Neural cell (in vitro differentiated cells): ENCODE measurements around the gene RALGDS. TPM values are rescaled to one million over a fixed set of nuclear protein-coding genes. Genes with fewer than 3 reads are reported as not detected.
A peak's percentile ranks its signal among the peaks of the same experiment; 100 is the strongest.

Source experiments
- H2AFZ ChIP-seq: fragments of 200-600, 300-800 bp; sonication (generic), shearing (Covaris generic); 2 replicates; pipeline ENCODE4 v1.6.0; 2014; ENCODE audit warnings: low read depth, mild to moderate bottlenecking, antibody characterized with exemption, low read length, moderate library complexity
- H3F3A ChIP-seq: fragments of 200-600 bp; shearing (Covaris generic); 2 replicates; pipeline ENCODE4 v1.6.1; 2016; ENCODE audit warnings: mild to moderate bottlenecking, moderate library complexity, mixed read lengths, antibody characterized with exemption, low read length; ENCODE audit not compliant: insufficient read depth, poor library complexity, severe bottlenecking
- H3K27ac ChIP-seq: fragments of 200-600, 300-800 bp; sonication (generic), shearing (Covaris generic); 2 replicates; pipeline ENCODE4 v1.5.1; 2014; ENCODE audit warnings: mild to moderate bottlenecking, low read length, moderate library complexity
- H3K27me3 ChIP-seq: fragments of 300-800, 200-600 bp; sonication (generic), shearing (Covaris generic); 2 replicates; pipeline ENCODE4 v1.6.0; 2014; ENCODE audit warnings: mild to moderate bottlenecking, low read depth, low read length, moderate library complexity; ENCODE audit not compliant: insufficient read depth
- H3K36me3 ChIP-seq: fragments of 300-800, 200-600 bp; sonication (generic), shearing (Covaris generic); 2 replicates; pipeline ENCODE4 v1.5.1; 2014; ENCODE audit warnings: mild to moderate bottlenecking, antibody characterized with exemption, low read length, moderate library complexity; ENCODE audit not compliant: insufficient read depth
- H3K4me2 ChIP-seq: fragments of 300-800, 200-600 bp; sonication (generic), shearing (Covaris generic); 2 replicates; pipeline ENCODE4 v1.6.0; 2014; ENCODE audit warnings: mild to moderate bottlenecking, low read length
- H3K4me3 ChIP-seq: fragments of 300-800, 200-600 bp; sonication (generic), shearing (Covaris generic); 2 replicates; pipeline ENCODE4 v1.5.1; 2014; ENCODE audit warnings: mild to moderate bottlenecking, low read length, moderate library complexity
- H3K79me2 ChIP-seq: fragments of 200-600 bp; shearing (Covaris generic); replicated peaks from 2 replicates; pipeline ENCODE4 v1.6.0; 2014; ENCODE audit warnings: mild to moderate bottlenecking, low read length, moderate library complexity; ENCODE audit not compliant: insufficient read depth
- H3K9ac ChIP-seq: fragments of 300-800, 200-600 bp; sonication (generic), shearing (Covaris generic); 2 replicates; pipeline ENCODE4 v1.6.1; 2016; ENCODE audit warnings: mild to moderate bottlenecking, low read length, mixed read lengths
- H3K9me2 ChIP-seq: fragments of 200-600 bp; shearing (Covaris generic); 2 replicates; pipeline ENCODE4 v1.6.1; 2016; ENCODE audit warnings: mild to moderate bottlenecking, low read length, mixed read lengths; ENCODE audit not compliant: insufficient read depth
- H3K9me3 ChIP-seq: fragments of 200-600, 300-800 bp; sonication (generic), shearing (Covaris generic); 2 replicates; pipeline ENCODE4 v1.6.1; 2016; ENCODE audit warnings: mild to moderate bottlenecking, mixed run types, low read length, moderate library complexity, mixed read lengths
- H4K20me1 ChIP-seq: fragments of 200-600 bp; shearing (Covaris generic); 2 replicates; pipeline ENCODE4 v1.6.1; 2016; ENCODE audit warnings: mild to moderate bottlenecking, mixed run types; ENCODE audit not compliant: insufficient read depth
- EP300 ChIP-seq: fragments of 450-650 bp; conservative IDR thresholded peaks from 2 replicates; pipeline ENCODE4 v1.6.1; 2014; ENCODE audit warnings: antibody characterized with exemption, mild to moderate bottlenecking, moderate library complexity; ENCODE audit not compliant: poor library complexity, severe bottlenecking
- EZH2 ChIP-seq: fragments of 200-600, 300-800 bp; shearing (Covaris generic), sonication (generic); IDR thresholded peaks from 2 replicates; pipeline ENCODE4 v1.6.1; 2014; ENCODE audit warnings: antibody characterized with exemption, low read length, borderline replicate concordance, mild to moderate bottlenecking; ENCODE audit not compliant: insufficient read depth, poor library complexity, severe bottlenecking
- MXI1 ChIP-seq: fragments of 450-650 bp; conservative IDR thresholded peaks from 2 replicates; pipeline ENCODE4 v1.6.1; 2014; ENCODE audit warnings: antibody characterized with exemption, mild to moderate bottlenecking; ENCODE audit not compliant: poor library complexity, severe bottlenecking
- POLR2AphosphoS5 ChIP-seq: IDR thresholded peaks from 2 replicates; pipeline ENCODE4 v1.6.1; 2012
- TAF1 ChIP-seq: IDR thresholded peaks from 2 replicates; pipeline ENCODE4 v1.6.1; 2012; ENCODE audit warnings: low read depth
- polyA plus RNA-seq: library from polyadenylated mRNA; depleted of rRNA; stranded (reverse); fragments of >200 nt; gene quantifications from 2 replicates; pipeline ENCODE4 v1.2.3, GENCODE V29; 2014
- TF ChIP-seq, protein P1 (sequence below): fragments of 450-650 bp; IDR thresholded peaks from 2 replicates; pipeline ENCODE4 v1.5.1; 2014; ENCODE audit warnings: antibody characterized with exemption, mild to moderate bottlenecking, moderate library complexity; ENCODE audit not compliant: poor library complexity, severe bottlenecking

RALGDS gene
- polyA plus RNA-seq, 1 donor from 2014 or later = 174 TPM

DNA sequence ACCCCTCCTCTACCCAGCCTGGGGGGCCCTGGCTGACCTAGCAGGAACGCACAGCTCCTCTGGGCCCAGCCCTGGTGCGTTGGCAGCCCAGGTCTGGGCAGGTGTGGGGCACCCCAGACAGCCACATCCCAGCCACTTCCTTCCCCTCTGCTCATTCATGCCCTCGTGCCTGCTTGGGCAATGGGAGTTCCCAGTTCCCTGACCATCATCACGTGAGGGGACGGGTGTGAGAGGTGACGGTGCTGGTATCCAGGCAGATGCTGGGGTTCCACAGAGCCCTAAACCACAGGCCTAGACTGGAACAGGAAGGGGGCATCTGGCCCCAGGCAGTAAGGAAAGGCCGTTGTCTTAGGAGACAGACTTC is 8.4 kb downstream of the RALGDS start:
- Histone ChIP-seq H3K4me2 (no peak overlapping the region), H3K27ac (no peak overlapping the region)

GRCh38 chr9:133111808-133112662 is 9.0 kb downstream of the RALGDS start:
- H3K9ac ChIP-seq = no peak overlapping the region
- H4K20me1 ChIP-seq = peaks cover 22% of the 10 kb centered on the region

More for the DNA sequence above, 8.4 kb downstream of the RALGDS start:
- Histone ChIP-seq H2AFZ (no peak overlapping the region), H3K9ac (no peak overlapping the region), H3K36me3 (no peaks in the 10 kb centered on the region), H3K27me3 (no peaks in the 10 kb centered on the region), H3K79me2 (peaks cover 21% of the 10 kb centered on the region), H4K20me1 (peaks cover 22% of the 10 kb centered on the region), H3K4me3 (no peak overlapping the region), H3F3A (no peaks in the 10 kb centered on the region), H3K9me3 (no peaks in the 10 kb centered on the region), H3K9me2 (no peaks in the 10 kb centered on the region)
- TF ChIP-seq MXI1 = no peak
- TF ChIP-seq EP300 = no peak
- TF ChIP-seq, protein P1, sequence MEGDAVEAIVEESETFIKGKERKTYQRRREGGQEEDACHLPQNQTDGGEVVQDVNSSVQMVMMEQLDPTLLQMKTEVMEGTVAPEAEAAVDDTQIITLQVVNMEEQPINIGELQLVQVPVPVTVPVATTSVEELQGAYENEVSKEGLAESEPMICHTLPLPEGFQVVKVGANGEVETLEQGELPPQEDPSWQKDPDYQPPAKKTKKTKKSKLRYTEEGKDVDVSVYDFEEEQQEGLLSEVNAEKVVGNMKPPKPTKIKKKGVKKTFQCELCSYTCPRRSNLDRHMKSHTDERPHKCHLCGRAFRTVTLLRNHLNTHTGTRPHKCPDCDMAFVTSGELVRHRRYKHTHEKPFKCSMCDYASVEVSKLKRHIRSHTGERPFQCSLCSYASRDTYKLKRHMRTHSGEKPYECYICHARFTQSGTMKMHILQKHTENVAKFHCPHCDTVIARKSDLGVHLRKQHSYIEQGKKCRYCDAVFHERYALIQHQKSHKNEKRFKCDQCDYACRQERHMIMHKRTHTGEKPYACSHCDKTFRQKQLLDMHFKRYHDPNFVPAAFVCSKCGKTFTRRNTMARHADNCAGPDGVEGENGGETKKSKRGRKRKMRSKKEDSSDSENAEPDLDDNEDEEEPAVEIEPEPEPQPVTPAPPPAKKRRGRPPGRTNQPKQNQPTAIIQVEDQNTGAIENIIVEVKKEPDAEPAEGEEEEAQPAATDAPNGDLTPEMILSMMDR = no peak

GRCh38 chr9:133109931-133110650 is 10.9 kb downstream of the RALGDS start:
- Histone ChIP-seq H3K27me3 (no peaks in the 10 kb centered on the region), H3K79me2 (peaks cover 10% of the 10 kb centered on the region), H3F3A (no peaks in the 10 kb centered on the region), H2AFZ (no peak overlapping the region), H3K9me3 (no peaks in the 10 kb centered on the region), H3K36me3 (no peaks in the 10 kb centered on the region), H3K27ac (no peak overlapping the region), H3K4me2 (no peak overlapping the region), H3K4me3 (no peak overlapping the region), H4K20me1 (peaks cover 14% of the 10 kb centered on the region), H3K9me2 (no peaks in the 10 kb centered on the region), H3K9ac (no peak overlapping the region)
- TF ChIP-seq TAF1 = no peak
- peak; percentile 8 for TF ChIP-seq POLR2AphosphoS5

More at GRCh38 chr9:133111808-133112662, 9.0 kb downstream of the RALGDS start:
- TF ChIP-seq EP300 = no peak
- TF ChIP-seq, protein P1 = no peak
- TF ChIP-seq EZH2 = no peak
- no peak for TF ChIP-seq MXI1
- Histone ChIP-seq H3K36me3 (no peaks in the 10 kb centered on the region), H3K9me2 (no peaks in the 10 kb centered on the region), H3K27ac (no peak overlapping the region), H3K4me2 (no peak overlapping the region), H3F3A (no peaks in the 10 kb centered on the region), H3K4me3 (no peak overlapping the region), H3K79me2 (peaks cover 18% of the 10 kb centered on the region), H3K27me3 (no peaks in the 10 kb centered on the region), H3K9me3 (no peaks in the 10 kb centered on the region), H2AFZ (no peak overlapping the region)
